GM18511 (cell line): ENCODE measurements around the gene ALKBH3.

Experiments used
- ATAC-seq: cut with Tn5 transposase; IDR thresholded peaks from one replicate; pipeline ENCODE4 v1.9.1; 2021; ENCODE audit warnings: mild to moderate bottlenecking, moderate library complexity; ENCODE audit not compliant: unreplicated experiment

Gene ALKBH3

GRCh38 chr11:43957571-43957970 is 76.9 kb downstream of the ALKBH3 start:
- no peak for ATAC-seq

DNA sequence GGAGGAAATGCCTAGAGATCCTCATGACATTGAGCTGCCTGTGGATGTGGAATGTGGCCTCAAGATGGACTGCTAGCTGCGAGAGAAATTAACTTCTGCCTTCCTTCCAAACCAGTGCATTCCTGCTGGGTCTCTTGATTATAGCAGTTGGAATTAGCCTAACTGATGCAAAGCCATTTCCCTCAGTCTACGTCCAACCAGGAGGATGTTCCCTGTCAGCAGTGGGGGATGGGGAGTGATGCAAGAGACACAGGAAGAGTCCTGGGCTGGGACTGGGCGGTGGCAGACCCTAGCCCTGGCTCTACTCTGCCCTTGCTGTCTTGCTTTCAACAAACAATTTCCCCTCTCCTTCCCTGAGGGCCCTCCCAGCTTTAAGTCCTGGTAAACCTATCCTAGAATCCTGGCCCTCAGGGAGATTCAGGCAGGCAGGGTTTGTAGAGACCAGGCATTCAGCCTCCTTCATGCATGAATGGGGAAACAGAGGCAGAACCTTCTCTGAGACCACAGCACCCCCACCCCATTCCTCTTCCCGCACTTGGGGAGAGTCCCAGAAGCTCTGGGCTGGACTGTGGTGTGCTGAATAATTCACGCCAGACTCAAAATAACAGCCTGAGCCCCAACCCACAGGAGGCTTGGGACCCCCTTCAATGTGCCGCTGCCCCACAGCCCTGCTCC is 78.8 kb downstream of the ALKBH3 start:
- no peak for ATAC-seq

DNA sequence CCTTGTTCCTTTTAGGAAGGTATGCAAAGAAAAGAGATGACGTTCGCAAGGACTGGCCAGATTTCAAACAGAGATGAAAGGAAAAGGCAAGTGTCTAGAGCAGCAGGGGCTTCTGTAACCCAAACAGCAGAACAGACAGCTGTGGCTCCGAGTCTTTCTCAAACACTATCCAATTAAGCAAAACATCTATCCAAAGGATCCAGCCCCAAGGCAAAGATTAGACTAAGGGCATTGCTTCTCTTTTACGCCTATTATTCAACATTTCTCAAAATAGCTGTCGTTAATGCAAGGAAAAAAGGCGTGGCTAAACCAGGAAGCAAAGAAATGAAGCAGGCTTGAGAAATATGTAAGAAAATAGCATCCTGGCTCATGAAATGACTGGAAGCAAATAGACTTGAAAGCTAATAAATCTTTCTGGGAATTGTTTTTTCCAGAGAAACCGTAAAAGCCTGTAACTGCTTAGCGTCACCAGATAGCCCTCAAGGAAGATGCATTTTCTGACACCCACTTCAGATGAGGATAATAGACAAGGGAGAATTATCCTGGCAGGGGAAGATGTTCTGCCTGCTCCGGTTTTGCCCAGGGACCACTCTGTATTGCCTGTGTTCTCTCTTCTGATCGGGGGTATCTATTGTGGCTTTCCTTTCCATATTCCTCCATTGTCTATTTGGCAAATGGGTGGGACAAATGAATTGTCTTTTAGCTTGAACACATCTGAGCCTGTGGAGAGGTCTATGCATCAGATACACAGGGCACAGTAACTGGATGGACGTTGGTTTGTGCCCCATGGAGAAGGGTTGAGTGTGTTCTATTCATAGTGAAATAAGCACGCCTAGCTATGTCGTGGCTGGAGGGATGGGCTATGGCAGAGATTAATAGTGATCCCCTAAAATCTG is 82.0 kb downstream of the ALKBH3 start:
- no peak for ATAC-seq

- no peak for ATAC-seq
These were observed 82.6 kb downstream of the ALKBH3 start for GRCh38 chr11:43963279-43963620.

GRCh38 chr11:43967661-43968060 is 87.0 kb downstream of the ALKBH3 start:
- ATAC-seq, result no peak

- no peak for ATAC-seq
These were observed 88.1 kb downstream of the ALKBH3 start for GRCh38 chr11:43968719-43969118.

- ATAC-seq, result no peak
These were observed 88.9 kb downstream of the ALKBH3 start for GRCh38 chr11:43969543-43969942.
